ENCODE results near the gene VPS25.

Gene VPS25

GRCh38 chr17:42781639-42782165, 8.5 kb downstream of the VPS25 start:
- CTCF ChIA-PET, result interaction anchor here (1.4 to 3.6 kb wide), 2 partner anchors 18 to 204 kb away, joined by 5 to 16 read pairs; partner anchors contain the start of gene PSMC3IP
- POLR2A ChIA-PET, result interaction anchor here (0.6 to 2.6 kb wide), 6 partner anchors 9 to 212 kb away, joined by 3 to 13 read pairs (median 4); partner anchors contain the start of genes CNTD1, COA3 and VPS25
- peaks cover 5% of the 10 kb centered on the region; the same call in 1 of the 2 replicates for H3K4me1 ChIP-seq (ENCODE audit: control insufficient read depth, insufficient read depth, low read length)
- no peak overlapping the region for H3K27ac ChIP-seq (ENCODE audit: extremely low read depth, low read depth, low read length)
- peaks cover 16 to 43% of the 10 kb centered on the region in 2 experiments; a peak in 2 of 3 replicates for H3K36me3 ChIP-seq (ENCODE audit: control insufficient read depth in 2 of 2, insufficient read depth in 1 of 2, low read length in 2 of 2)
- no peak overlapping the region for H3K4me3 ChIP-seq (ENCODE audit: low read depth, low read length)
- no peak for TF ChIP-seq MYNN (tag by site-specific recombination; IDR thresholded peaks at IDR 0.05; ENCODE audit: borderline replicate concordance)
- TF ChIP-seq ZNF830 (tag by site-specific recombination; IDR thresholded peaks at IDR 0.05; ENCODE audit: low read depth), result no peak
- no peak for TF ChIP-seq ZNF416 (tag by site-specific recombination; IDR thresholded peaks at IDR 0.05)
- TF ChIP-seq ZNF473 (tag by site-specific recombination; IDR thresholded peaks at IDR 0.05), result no peak
- TF ChIP-seq ZNF433 (tag by site-specific recombination; IDR thresholded peaks at IDR 0.05; ENCODE audit: low read depth), result no peak
- TF ChIP-seq GLIS2 (tag by site-specific recombination; IDR thresholded peaks at IDR 0.05), result no peak
- no peak for TF ChIP-seq TCF7L2 (IDR thresholded peaks at IDR 0.05; ENCODE audit: borderline replicate concordance, low read depth, low read length)
- TF ChIP-seq KLF9 (tag by site-specific recombination; IDR thresholded peaks at IDR 0.05; ENCODE audit: low read depth), result no peak
- no peaks in the 10 kb centered on the region for H3K9me3 ChIP-seq (ENCODE audit: control insufficient read depth, insufficient read depth, low read depth, low read length)

GRCh38 chr17:42782166-42783061, 9.2 kb downstream of the VPS25 start:
- Histone ChIP-seq H3K4me1 (ENCODE audit: control insufficient read depth, insufficient read depth, low read length) (peaks cover 5% of the 10 kb centered on the region; the same call in 1 of the 2 replicates), H3K4me3 (ENCODE audit: low read depth, low read length) (no peak overlapping the region), H3K27ac (ENCODE audit: extremely low read depth, low read depth, low read length) (no peak overlapping the region), H3K36me3 (ENCODE audit: control insufficient read depth in 2 of 2, insufficient read depth in 1 of 2, low read length in 2 of 2) (peaks cover 9 to 37% of the 10 kb centered on the region in 2 experiments; a peak in 2 of 3 replicates), H3K9me3 (ENCODE audit: control insufficient read depth, insufficient read depth, low read depth, low read length) (no peaks in the 10 kb centered on the region)
- TF ChIP-seq SP2 (tag by site-specific recombination; IDR thresholded peaks at IDR 0.05), result peak; percentile 26; the same call in 1 of the 2 replicates
- TF ChIP-seq ZNF624 (tag by site-specific recombination; IDR thresholded peaks at IDR 0.05), result no peak
- TF ChIP-seq PATZ1 (tag by site-specific recombination; IDR thresholded peaks at IDR 0.05), result 0 out of 2 replicates have a peak, but pooled peaks have one; percentile 10
- no peak for TF ChIP-seq ZNF747 (tag by site-specific recombination; IDR thresholded peaks at IDR 0.05)
- TF ChIP-seq ZNF660 (tag by site-specific recombination; IDR thresholded peaks at IDR 0.05), result no peak
- TF ChIP-seq ZNF610 (tag by site-specific recombination; IDR thresholded peaks at IDR 0.05; ENCODE audit: borderline replicate concordance), result no peak
- ChIA-PET POLR2A (interaction anchor here (0.6 to 1.4 kb wide), 4 partner anchors 9 to 211 kb away, joined by 3 to 13 read pairs (median 6); partner anchors contain the start of gene VPS25), CTCF (interaction anchor here (1.4 to 3.6 kb wide), 2 partner anchors 19 to 204 kb away, joined by 5 to 16 read pairs; partner anchors contain the start of gene PSMC3IP)

GRCh38 chr17:42783062-42783790, 10.0 kb downstream of the VPS25 start:
- H3K4me3 ChIP-seq (ENCODE audit: low read depth, low read length), result no peak overlapping the region
- no peaks in the 10 kb centered on the region for H3K9me3 ChIP-seq (ENCODE audit: control insufficient read depth, insufficient read depth, low read depth, low read length)
- peaks cover 5% of the 10 kb centered on the region; the same call in 1 of the 2 replicates for H3K4me1 ChIP-seq (ENCODE audit: control insufficient read depth, insufficient read depth, low read length)
- H3K36me3 ChIP-seq (ENCODE audit: control insufficient read depth in 2 of 2, insufficient read depth in 1 of 2, low read length in 2 of 2), result peaks cover 1 to 29% of the 10 kb centered on the region in 2 experiments; a peak in 2 of 3 replicates
- ChIA-PET CTCF (interaction anchor here (0.5 kb wide), 1 partner anchor 10 kb away, joined by 3 read pairs; the partner anchor contains the start of gene VPS25), POLR2A (interaction anchor here (0.8 to 1.1 kb wide), 3 partner anchors 10 to 174 kb away, joined by 3 to 7 read pairs (median 3); partner anchors contain the start of genes CNTD1, COA3, RETREG3 and TUBG1)
- no peak overlapping the region for H3K27ac ChIP-seq (ENCODE audit: extremely low read depth, low read depth, low read length)
- TF ChIP-seq HIC1 (tag by site-specific recombination; IDR thresholded peaks at IDR 0.05), result no peak
- no peak for TF ChIP-seq ZFP69B (tag by site-specific recombination; IDR thresholded peaks at IDR 0.05)
- TF ChIP-seq ZNF518A (tag by site-specific recombination; conservative IDR thresholded peaks at IDR 0.05; ENCODE audit: low read depth), result no peak
- TF ChIP-seq ZNF600 (tag by site-specific recombination; IDR thresholded peaks at IDR 0.05), result 0 out of 2 replicates have a peak, but pooled peaks have one; percentile 13
